AML-193 (cell line): ENCODE results near the gene MRTFB.
A peak's percentile ranks its signal among the peaks of the same experiment; 100 is the strongest.

Source experiments
- DNase-seq, 2 experiments: peaks; one replicate each; lab custom pipeline; 2025; lab: John Stamatoyannopoulos, UW

The MRTFB gene

DNA sequence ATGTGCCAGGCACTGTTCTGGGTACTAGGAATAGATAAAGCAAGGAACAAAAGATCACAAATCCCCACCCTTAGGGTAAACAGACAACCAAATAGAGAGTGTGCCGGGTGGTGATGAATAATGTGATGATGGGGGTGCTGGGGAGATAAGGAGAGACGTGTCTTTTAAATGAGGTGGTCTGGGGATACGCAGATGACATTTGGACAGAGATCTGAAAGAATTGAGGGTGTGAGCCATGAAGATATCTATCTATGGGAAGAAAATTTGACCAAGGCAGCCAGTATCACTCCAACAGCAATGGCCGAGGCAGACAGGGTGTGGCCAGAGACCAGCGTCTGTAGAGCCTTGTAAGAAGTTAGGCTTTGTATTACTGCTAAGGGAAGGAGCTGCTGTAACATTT, 165.3 kb downstream of the MRTFB start:
- DNase-seq: no peak

DNA sequence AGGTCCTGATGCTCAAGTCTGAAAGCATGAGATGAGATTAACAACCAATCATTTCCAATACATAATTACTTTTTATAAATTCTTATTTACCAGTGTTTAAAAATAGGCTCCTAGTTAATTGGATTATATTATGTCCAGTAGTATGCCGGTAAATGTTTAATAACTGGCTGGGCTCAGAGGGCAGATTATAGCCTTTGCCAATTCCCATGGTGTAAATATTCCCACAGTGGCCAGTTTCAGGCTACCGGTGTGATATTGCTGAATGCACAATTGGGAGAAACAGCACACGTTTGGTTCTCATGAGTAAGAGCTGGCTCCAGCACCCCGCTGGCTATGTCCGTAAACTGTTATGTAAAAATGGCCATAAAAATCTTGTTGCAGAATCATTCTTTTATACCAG, 167.6 kb downstream of the MRTFB start:
- DNase-seq: no peak

DNA sequence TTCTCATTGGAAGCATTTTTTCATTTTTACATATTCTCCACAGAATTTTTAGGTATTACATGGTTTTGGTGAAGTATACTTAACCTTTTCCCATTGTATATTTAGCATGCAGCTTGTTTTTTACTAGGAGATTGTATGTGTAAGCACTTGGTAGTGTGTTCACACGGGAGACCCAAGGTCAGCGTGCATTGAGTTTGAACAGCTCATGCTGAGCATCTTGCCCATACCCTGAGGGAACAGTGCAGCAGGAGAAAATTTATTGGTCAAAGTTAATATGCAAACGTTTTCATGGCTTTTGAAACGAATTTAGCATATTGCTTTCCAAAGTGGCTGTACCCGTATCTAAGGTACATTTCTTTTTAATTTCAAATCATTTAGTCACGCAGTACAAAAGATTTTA, 168.7 kb downstream of the MRTFB start:
- no peak for DNase-seq

DNA sequence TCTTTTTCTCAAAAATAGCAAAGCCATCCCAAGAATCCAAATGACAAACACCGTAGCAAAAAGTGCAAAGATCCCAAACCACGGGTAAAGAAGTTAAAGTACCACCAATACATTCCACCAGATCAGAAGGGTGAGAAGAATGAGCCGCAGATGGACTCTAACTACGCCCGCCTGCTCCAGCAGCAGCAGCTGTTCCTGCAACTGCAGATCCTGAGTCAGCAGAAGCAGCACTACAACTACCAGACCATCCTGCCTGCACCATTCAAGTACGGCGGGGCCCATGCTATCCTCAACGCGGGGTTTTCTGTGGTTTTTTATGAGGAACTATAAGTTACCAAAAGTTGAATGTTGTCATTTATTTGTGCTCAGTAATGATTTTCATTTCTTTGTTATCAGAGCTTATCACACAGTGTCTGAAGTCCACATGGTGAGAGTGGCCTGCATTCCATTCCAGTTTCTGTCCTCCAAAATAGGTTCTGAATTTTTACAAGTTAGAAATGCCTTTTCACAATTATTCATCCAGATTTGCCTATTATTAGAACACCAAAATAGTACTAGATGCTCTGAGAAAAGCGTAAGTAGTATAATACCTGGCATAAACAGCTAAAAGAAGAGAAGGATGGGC, 169.2 kb downstream of the MRTFB start:
- no peak for DNase-seq

DNA sequence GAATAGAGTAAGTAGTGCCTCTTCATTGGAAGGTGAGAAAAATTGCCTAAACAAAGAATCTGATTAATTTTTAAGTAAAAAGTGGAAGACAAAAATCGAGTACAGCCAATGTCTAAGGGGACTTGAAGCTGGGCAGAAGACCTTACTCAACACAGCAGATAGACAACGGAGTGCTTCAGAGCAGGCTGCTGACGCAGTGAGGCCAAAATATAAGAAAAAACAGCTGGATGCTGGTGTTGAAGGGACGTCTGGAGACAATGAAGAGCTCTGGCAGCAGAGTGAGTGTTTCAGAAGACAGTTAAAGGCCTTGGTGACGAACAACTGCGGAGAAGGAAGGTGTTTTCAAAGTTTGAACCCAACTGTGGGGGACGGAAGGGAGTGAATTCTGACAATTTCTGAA, 169.8 kb downstream of the MRTFB start:
- no peak for DNase-seq

DNA sequence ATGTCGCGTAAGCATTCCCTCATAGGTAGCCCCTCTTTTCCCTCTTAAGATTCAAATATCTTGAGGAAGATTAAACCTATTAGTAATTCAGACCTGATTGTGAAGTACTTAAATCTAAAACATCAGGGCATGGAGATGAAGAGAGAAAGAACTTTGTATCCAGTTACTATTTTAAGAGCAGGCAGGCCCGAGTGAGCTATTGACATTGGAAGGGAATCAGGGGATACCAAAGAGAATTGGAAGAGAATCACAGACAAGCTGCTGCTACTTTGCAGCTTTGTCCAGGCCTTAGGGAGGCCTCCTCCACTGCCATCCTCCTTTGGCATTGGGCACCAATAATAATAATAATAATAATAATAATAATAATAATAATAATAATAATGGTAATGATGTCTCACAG, 170.5 kb downstream of the MRTFB start:
- no peak for DNase-seq

DNA sequence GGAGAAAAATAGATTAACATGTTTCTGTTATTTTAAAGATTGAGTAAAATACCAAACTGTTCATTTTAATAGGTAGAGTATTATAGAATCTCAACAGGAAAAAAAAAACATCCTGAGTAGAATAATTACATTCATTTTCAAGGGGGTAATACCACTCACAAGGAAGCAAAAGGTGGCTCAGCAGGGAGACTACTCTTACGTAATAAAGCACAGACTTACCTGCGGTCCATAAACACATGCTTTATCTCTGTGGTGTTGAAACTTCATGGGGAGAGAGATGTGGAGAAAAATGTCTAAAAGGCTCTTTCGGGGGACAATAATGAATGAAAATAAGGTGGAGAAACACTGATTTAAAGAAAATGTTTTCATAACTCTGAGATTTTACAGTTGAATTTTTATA, 171.7 kb downstream of the MRTFB start:
- no peak for DNase-seq

DNA sequence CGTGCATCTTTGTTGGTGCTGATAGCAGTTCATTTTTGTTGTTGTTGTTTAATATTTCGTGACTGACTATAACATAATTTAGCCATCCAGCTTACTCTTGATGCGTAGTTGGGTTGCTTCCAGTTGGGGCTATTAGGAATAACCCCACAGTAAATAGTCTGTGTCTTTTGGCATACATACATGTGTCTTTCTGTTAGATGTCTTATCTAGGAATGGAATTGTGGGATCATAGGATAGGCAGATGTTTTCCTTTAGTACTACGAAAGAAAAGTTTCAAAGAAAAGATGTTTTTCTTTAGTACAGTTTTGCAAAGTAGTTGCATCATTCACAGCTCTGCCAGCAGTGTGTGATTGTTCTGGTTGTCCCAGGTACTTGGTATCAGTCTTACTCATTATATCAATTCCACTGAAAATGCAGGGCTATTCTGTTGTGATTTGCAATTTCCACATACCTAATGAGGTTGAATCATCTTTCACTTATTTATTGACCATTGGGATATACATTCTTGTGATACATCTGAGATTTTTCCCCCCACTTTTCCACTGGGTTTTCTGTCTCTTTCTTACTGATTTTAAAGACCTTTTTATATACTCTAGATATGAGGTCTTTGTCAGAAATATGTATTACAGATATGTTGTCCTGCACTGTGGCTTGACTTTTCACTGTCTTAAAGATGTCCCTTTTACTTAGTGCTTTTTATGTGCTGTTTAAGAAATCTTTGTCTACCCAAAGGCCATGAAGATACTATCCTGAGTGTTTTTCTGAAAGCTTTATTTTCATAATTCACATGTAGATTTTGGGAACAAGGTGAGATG, 173.3 kb downstream of the MRTFB start:
- no peak for DNase-seq

DNA sequence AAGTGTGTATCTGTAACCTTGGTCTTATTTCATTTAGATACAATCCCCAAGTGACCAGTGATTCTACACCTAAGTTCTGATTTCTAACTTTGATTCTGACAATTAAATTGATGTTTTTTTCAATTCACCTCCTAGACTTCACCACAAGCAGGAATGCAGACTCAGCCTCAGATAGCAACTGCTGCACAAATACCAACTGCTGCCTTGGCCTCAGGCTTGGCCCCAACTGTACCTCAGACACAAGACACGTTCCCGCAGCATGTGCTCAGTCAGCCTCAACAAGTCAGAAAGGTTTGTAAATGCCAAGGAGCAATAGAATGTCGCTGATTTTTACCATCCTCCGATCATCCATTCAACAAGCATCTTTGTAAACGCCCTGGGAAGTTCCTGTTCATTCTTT, 177.7 kb downstream of the MRTFB start:
- DNase-seq: no peak

DNA sequence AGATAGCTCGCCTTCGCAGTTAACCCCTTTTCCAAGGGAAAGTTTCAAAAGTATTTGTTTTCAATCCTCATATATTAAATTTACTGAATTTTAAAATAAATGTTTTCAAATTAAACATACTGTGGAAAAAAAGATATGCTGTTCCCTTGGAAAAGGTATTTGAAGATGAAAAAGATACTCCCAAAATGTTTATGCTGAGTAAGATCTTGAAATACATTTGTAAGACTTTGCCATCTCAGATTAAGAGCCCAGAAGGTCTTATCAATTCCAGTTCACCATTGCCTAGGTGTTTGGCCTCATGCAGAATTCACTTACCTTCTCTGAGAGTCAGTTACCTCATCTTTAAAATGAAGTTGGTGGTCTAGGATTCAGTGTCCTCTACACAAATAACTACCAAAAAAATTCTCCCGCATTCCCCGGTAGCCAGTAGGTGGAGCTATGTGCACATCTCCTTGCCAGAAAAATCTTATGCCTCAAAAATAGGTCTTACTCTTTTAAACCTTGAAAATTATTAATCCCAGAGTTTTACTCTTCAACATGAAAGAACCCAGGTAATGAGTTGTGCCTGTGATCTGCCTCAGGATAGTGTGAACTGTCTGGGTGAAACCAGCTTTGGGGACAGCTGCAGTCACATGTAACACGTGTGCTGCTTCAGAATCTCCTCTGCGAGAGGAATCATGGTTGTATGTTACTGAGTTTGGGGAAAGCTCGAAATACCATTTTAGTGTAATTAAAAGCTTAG, 178.3 kb downstream of the MRTFB start:
- peak; percentile 41 to 51 for DNase-seq

DNA sequence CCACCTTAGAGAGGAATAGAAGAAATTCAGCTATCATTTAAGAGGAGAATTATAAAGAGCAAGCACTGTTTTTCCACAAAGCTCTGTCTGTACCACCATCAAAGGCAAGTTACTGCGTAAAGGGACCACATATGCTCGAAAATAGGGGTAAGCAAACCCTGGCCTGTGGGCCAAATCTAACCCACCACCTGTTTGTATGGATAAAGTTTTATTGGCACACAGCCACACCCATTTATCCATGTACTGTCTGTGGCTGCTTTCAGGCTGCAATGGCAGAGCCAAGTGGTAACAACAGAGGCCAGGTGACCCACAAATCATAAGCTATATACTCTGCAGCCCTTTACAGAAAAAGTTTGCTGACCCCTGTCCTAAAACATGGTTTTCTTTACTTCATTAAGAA, 180.3 kb downstream of the MRTFB start:
- no peak for DNase-seq

DNA sequence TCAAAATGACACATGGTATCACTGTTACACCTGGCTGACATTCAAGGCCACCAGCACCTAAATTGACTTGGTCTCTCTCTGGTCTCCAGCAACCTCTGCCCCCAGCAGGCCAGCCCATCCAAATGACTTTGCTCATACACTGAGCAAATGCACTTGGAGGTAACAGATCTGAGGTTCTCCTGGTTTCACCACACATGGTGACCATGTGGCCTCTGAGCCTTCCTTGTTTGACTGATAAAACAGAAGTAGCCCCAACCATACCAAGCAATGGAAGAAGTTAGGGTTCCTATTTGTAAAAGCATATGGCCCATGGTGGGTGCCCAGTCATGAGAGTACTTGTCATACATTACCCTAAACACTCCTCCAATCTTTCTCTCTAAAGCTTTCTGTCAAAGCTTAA, 181.7 kb downstream of the MRTFB start:
- no peak for DNase-seq

DNA sequence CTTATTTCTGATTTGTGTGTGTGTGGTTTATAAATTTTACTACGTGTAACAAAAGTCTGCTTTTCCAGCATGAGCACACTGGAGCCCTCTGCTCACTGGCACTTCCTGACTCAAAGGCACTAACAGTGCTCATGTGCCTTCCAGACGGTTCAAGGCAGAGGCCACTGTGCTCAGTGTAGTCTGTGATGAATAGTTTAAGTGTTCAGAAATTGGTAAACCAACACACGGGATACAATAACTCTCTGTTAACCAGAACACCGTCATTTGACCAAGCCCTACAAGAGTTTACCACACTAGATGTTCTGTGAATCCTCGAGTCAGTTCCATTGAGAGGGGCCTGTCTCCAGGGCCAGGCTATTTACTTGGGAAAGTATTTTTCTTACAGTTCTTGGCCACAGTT, 191.9 kb downstream of the MRTFB start:
- DNase-seq: no peak

DNA sequence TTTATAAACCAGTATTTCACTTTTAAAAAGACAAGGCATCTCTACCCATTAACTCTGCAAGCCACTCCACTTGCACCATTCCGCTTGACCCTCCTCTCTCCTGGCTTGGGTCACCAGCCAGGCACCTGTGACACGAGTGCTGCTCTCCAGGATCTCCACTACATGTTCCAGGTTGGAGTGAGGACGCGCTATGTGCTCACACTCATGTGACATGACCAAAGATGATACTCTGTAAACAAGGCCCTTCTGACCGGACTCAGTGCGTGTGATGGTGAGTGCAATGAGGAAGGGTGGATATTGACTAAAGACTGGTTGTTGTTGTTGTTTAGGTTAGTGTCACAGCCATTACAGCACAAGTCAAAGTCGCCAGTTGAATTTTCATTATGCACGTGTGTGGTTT, 192.7 kb downstream of the MRTFB start:
- DNase-seq: no peak

DNA sequence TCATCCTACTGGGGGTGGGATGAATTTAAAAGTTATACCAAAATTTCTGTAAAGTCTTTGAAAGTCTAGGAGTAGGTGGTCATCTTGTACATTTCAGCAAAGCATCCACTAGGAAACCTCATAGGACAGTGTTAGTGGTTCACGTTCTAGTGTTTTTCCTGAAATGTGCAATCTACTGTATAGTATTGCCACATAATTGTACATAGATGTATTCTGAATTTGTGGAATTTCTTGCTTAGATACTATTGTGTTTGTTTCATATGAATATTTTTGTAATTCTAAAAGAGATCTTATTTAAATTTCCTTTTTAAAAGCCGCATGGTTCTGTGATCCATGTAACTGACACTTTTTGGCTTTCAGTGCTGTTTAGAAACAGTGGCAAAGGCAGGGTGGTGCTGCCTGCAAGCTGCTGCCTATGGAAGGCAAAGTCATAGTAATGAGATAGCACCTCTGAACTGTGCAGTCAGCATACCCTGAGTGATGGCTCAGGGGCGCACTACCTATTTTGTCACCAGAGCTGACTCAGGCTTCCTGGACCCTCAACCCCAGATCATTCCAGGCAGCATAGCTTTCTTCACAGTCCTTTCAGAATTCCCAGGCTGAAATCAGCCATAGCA, 193.3 kb downstream of the MRTFB start:
- DNase-seq: no peak

DNA sequence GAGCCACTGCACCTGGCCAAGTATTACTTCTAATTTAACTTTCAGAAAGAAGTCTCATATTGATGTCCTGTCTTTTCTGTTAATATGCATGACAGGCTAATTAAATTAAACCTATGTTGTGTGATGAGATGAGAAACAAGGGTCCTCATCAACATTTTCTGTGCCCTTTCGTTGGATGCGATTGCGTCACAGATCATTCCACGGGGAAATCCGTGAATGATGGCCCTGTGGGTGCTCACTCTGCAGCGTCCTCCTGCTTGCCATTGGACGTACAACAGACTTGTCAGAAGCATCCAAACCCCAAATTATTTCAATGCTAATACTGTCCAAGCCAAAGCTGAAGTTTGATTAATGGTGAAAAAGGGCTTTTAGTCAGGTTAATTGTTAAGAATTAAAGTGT, 197.0 kb downstream of the MRTFB start:
- DNase-seq: no peak

DNA sequence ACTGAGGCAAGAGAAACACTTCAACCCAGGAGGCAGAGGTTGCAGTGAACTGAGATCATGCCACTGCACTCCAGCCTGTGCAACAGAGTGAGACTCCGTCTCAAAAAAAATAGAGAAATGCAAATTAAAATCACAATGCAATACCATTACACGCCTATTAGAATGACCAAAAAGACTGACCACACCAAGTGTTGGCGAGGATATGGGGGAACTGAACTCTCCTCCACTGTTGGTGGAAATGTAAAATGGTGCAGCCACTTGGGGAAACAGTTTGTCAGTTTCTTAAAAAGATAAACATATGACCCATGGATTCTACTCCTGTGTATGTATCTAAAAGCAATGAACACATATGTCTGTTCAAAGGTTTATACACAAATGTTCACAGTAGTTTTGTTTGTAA, 204.8 kb downstream of the MRTFB start:
- no peak for DNase-seq

DNA sequence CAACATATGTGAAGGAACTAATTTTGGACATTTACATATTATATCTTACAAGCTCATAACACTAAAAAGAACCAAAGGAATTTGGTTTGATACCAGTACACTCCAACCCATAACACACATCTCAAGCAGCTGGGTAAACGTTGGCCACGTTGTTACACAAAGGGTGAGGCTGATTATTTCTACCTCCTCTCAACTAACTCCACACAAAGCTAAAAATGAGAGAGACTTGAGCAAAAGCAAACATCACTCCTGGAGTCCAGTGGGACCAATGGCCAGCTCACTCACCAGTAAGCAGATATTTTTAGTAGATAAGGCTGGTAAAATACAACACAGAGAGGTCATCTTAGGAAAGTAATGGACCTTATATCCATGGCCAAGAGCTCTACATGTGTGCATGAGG, 207.6 kb downstream of the MRTFB start:
- no peak for DNase-seq

DNA sequence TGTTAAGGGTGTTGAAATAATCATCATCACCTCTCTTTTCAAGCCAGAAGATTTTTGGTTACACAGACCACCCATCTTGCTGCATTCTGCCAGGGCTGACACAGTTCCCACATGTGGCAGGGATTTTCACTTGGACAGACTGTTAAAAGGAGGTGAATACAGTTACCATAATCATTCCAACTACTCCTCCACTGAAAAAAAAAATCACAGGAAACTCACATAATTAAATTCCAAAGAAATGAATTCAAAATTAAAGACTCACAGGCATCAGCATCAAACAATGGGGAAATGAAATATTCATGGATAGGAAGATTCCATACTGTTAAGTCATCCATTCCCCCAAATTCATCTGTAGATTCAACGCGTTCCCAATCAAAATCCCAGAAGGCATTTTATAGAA, 209.4 kb downstream of the MRTFB start:
- DNase-seq: no peak

DNA sequence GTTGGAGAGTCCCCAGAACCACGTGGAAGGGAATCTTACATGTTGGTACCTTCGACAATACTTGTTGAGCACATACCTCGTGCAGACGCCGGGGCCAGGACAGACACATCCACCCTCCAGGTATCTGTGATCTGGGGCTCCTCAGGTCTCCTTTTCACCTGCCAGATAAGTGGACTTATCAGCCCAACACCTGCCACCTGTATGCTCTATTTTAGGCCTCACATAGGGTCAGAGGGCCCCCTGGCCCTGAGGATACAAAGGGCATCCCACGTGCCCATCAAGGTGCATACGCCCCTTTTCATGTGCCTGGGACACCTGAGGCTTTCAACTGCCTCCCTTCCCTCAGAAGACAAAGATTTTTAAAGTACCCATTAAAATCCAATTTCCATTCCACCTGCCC, 212.7 kb downstream of the MRTFB start:
- DNase-seq: no peak

DNA sequence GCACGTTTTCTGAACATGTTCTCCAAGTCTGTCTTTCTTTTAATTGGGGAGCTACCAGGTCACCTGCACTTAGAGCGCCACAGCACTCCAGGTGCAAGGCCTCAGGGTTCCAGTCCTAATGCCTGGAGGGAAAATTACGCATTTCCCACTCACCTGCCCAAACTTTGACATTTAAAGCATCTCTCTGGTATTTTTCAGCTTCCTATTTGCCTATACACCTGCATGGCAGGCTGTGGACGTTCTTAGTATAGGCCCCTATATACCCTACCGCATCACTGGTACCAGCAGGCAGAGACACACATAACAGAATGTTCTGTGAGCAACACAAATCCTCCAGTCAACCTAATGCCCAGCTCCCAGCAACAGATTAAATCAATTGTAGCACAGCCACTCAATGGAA, 213.3 kb downstream of the MRTFB start:
- DNase-seq: no peak

DNA sequence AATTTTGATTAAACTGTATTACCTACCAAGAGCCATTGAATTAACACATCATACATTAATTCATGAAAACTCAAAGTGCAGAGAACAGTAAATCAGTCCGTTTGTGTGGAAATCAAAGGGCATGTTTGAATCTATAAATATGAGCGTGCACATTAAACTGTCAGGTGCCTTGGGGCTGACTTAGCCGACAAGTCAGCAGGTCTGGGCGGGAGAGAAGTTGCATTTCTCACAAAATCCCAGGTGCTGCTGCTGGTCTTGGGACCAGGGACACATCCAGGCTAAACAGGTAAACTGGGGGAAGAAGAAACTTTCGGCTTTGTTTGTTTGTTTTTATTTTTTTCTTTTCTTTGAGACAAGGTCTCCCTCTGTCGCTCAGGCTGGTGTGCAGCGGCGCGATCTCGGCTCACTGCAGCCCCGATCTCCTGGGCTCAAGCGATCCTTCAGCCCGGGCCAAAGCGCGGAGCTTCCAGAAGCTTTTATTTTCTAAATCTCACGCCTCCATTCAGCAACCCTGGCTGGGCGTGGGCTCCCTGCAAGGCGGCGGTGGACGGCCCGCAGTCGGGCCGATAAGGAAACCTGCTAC, 213.9 kb downstream of the MRTFB start:
- peak; percentile 41 to 51 for DNase-seq
